NT2/D1 (cell line): ENCODE data around the gene LRRC2.

ENCODE experiments used
- DNase-seq: peaks from one replicate; pipeline ENCODE4 v3.0.0-alpha.2; 2011; ENCODE audit warnings: low read depth, low spot score
- H3K27me3 ChIP-seq: 2 replicates; pipeline ENCODE4 v1.6.0; 2011; ENCODE audit warnings: mild to moderate bottlenecking; ENCODE audit not compliant: insufficient read length, insufficient read depth
- H3K36me3 ChIP-seq: 2 replicates; pipeline ENCODE4 v1.6.1; 2011; ENCODE audit warnings: mild to moderate bottlenecking, low read length, mixed read lengths; ENCODE audit not compliant: insufficient read depth, insufficient read length
- H3K4me1 ChIP-seq: 2 replicates; pipeline ENCODE4 v1.5.1; 2011; ENCODE audit not compliant: insufficient read depth, insufficient read length
- H3K4me3 ChIP-seq: 2 replicates; pipeline ENCODE4 v1.5.1; 2011; ENCODE audit warnings: low read depth; ENCODE audit not compliant: insufficient read length
- H3K9ac ChIP-seq: 2 replicates; pipeline ENCODE4 v1.6.0; 2011; ENCODE audit warnings: low read depth; ENCODE audit not compliant: insufficient read length
- H3K9me3 ChIP-seq: 2 replicates; pipeline ENCODE4 v1.5.1; 2011; ENCODE audit warnings: mild to moderate bottlenecking, low read length; ENCODE audit not compliant: insufficient read depth
- SUZ12 ChIP-seq: IDR thresholded peaks from 2 replicates; pipeline ENCODE4 v1.6.1; 2011; ENCODE audit not compliant: insufficient read length, insufficient read depth; ENCODE audit errors: extremely low read depth
- YY1 ChIP-seq: IDR thresholded peaks from 2 replicates; pipeline ENCODE4 v1.6.1; 2011; ENCODE audit not compliant: insufficient read length, insufficient read depth
- ZNF274 ChIP-seq: IDR thresholded peaks from 2 replicates; pipeline ENCODE4 v1.6.1; 2011; ENCODE audit warnings: mild to moderate bottlenecking, low read depth, low read length

Gene LRRC2

GRCh38 chr3:46485779-46486175 is 80.3 kb downstream of the LRRC2 start:
- H3K36me3 ChIP-seq: no peaks in the 10 kb centered on the region
- no peaks in the 10 kb centered on the region; the same call in 1 of the 2 replicates for H3K9me3 ChIP-seq
- TF ChIP-seq ZNF274: no peak
- no peak for TF ChIP-seq YY1
- no peak overlapping the region for H3K4me3 ChIP-seq
- peaks cover 12% of the 10 kb centered on the region for H3K27me3 ChIP-seq
- no peak overlapping the region for H3K9ac ChIP-seq
- no peak for DNase-seq
- peaks cover 2% of the 10 kb centered on the region for H3K4me1 ChIP-seq

- H3K36me3 ChIP-seq: no peaks in the 10 kb centered on the region
- no peak for DNase-seq
- H3K4me1 ChIP-seq: peaks cover 2% of the 10 kb centered on the region
- no peak overlapping the region for H3K9ac ChIP-seq
- no peak for TF ChIP-seq YY1
- no peaks in the 10 kb centered on the region; the same call in 1 of the 2 replicates for H3K9me3 ChIP-seq
- H3K4me3 ChIP-seq: no peak overlapping the region
- peaks cover 12% of the 10 kb centered on the region for H3K27me3 ChIP-seq
Measured at GRCh38 chr3:46484911-46485778, 81.0 kb downstream of the LRRC2 start.

GRCh38 chr3:46484388-46484787 is 81.7 kb downstream of the LRRC2 start:
- H3K36me3 ChIP-seq: no peaks in the 10 kb centered on the region
- H3K9me3 ChIP-seq: no peaks in the 10 kb centered on the region; the same call in 1 of the 2 replicates
- H3K4me3 ChIP-seq: no peak overlapping the region
- H3K27me3 ChIP-seq: peaks cover 6% of the 10 kb centered on the region
- TF ChIP-seq ZNF274: no peak
- TF ChIP-seq YY1: no peak
- TF ChIP-seq SUZ12: no peak
- peaks cover 2% of the 10 kb centered on the region for H3K4me1 ChIP-seq
- no peak overlapping the region for H3K9ac ChIP-seq
- no peak for DNase-seq

GRCh38 chr3:46483825-46484224 is 82.3 kb downstream of the LRRC2 start:
- Histone ChIP-seq H3K36me3 (no peaks in the 10 kb centered on the region), H3K4me3 (no peak overlapping the region), H3K4me1 (peaks cover 2% of the 10 kb centered on the region), H3K9me3 (no peaks in the 10 kb centered on the region; the same call in 1 of the 2 replicates), H3K9ac (no peak overlapping the region), H3K27me3 (peaks cover under 1% of the 10 kb centered on the region)
- no peak for DNase-seq
- TF ChIP-seq ZNF274 (no peak), YY1 (no peak), SUZ12 (no peak)

- Histone ChIP-seq H3K9me3 (no peaks in the 10 kb centered on the region; the same call in 1 of the 2 replicates), H3K4me3 (no peak overlapping the region), H3K4me1 (peaks cover 2% of the 10 kb centered on the region), H3K36me3 (no peaks in the 10 kb centered on the region), H3K27me3 (no peaks in the 10 kb centered on the region), H3K9ac (no peak overlapping the region)
- TF ChIP-seq SUZ12: no peak
- TF ChIP-seq YY1: no peak
- no peak for TF ChIP-seq ZNF274
- no peak for DNase-seq
Measured at GRCh38 chr3:46482632-46483350, 83.3 kb downstream of the LRRC2 start.

- no peaks in the 10 kb centered on the region for H3K27me3 ChIP-seq
- H3K36me3 ChIP-seq: no peaks in the 10 kb centered on the region
- peaks cover 2% of the 10 kb centered on the region for H3K4me1 ChIP-seq
- H3K9ac ChIP-seq: no peak overlapping the region
- H3K4me3 ChIP-seq: no peak overlapping the region
- H3K9me3 ChIP-seq: no peaks in the 10 kb centered on the region
- TF ChIP-seq YY1: no peak
- no peak for TF ChIP-seq SUZ12
- no peak for TF ChIP-seq ZNF274
- no peak for DNase-seq
Measured at GRCh38 chr3:46481636-46482035, 84.5 kb downstream of the LRRC2 start.

GRCh38 chr3:46480491-46481195 is 85.5 kb downstream of the LRRC2 start:
- Histone ChIP-seq H3K27me3 (no peaks in the 10 kb centered on the region), H3K4me3 (no peak overlapping the region), H3K36me3 (no peaks in the 10 kb centered on the region), H3K4me1 (peaks cover 2% of the 10 kb centered on the region), H3K9me3 (no peaks in the 10 kb centered on the region), H3K9ac (no peak overlapping the region)
- DNase-seq: no peak
- no peak for TF ChIP-seq ZNF274
- no peak for TF ChIP-seq YY1
